ENCODE measurements around the gene STKLD1.
"Not testable (repeated sequence)": the region's sequence is repeated elsewhere in the genome, so short reads cannot be mapped to it uniquely, and the experiment has no call there.

The STKLD1 gene

DNA sequence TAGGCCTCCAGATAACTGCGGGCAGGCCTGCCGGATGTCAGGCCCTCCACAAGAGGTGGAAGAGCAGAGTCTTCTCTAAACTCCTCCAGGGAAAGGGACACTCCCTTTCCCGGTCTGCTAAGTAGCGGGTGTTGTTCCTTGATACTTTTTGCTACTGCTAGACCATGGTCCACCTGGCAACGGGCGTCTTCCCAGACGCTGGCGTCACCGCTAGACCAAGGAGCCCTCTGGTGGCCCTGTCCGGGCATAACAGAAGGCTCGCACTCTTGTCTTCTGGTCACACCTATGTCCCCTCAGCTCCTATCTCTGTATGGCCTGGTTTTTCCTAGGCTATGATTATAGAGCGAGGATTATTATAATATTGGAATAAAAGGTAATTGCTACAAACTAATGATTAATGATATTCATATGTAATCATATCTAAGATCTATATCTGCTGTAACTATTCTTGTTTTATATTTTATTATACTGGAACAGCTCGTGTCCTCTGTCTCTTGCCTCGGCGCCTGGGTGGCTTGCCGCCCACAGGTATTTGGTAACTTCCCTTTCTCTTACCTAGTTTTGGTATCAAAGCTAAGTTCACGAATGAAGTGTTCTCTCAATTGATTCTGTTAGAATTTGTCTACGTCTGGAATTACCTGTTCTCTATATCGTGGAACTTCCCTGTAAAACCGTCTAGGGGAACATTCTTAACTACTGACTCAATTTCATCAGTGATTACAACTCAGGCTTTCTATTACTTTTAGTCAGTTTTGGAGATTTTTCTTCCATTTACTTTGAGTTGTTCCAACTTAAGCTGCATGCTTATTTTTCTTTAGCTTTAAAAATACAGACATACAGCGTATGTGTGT, 46.6 kb upstream of the STKLD1 start:
- H3K4me3 ChIP-seq (ENCODE audit: low read length, poor library complexity, severe bottlenecking); H3K9ac ChIP-seq (ENCODE audit: low read depth, low read length, poor library complexity, severe bottlenecking); H3K9me3 ChIP-seq (ENCODE audit: insufficient read depth, low read depth, low read length); H3F3A ChIP-seq (ENCODE audit: low read depth); H2AFZ ChIP-seq (ENCODE audit: low read length); H3K27me3 ChIP-seq (ENCODE audit: insufficient read depth, low read length, poor library complexity, severe bottlenecking); H3K4me2 ChIP-seq (ENCODE audit: low read depth, low read length, poor library complexity, severe bottlenecking); H3K9me2 ChIP-seq (replicated peaks; ENCODE audit: low read depth, low read length): not testable (repeated sequence)
- peaks cover 30% of the 10 kb centered on the region for H4K20me1 ChIP-seq (ENCODE audit: insufficient read depth, low read length, poor library complexity, severe bottlenecking)
- H3K4me1 ChIP-seq (ENCODE audit: insufficient read depth, low read length, poor library complexity, severe bottlenecking) = peaks cover 15% of the 10 kb centered on the region
- H3K79me2 ChIP-seq (ENCODE audit: insufficient read depth, low read length) = peaks cover 25% of the 10 kb centered on the region
- TF ChIP-seq CTCF (conservative IDR thresholded peaks at IDR 0.05; ENCODE audit: low read length) = peak; percentile 55
- peaks cover 44% of the 10 kb centered on the region; the same call in 1 of the 2 replicates for H3K36me3 ChIP-seq (ENCODE audit: insufficient read depth, low read length)

GRCh38 chr9:133331221-133331620, 44.9 kb upstream of the STKLD1 start:
- Histone ChIP-seq H3K36me3 (ENCODE audit: insufficient read depth, low read length) (peaks cover 44% of the 10 kb centered on the region; the same call in 1 of the 2 replicates), H2AFZ (ENCODE audit: low read length) (no peak overlapping the region), H3K4me2 (ENCODE audit: low read depth, low read length, poor library complexity, severe bottlenecking) (no peak overlapping the region), H3K9me2 (replicated peaks; ENCODE audit: low read depth, low read length) (no peaks in the 10 kb centered on the region), H3K27me3 (ENCODE audit: insufficient read depth, low read length, poor library complexity, severe bottlenecking) (no peaks in the 10 kb centered on the region), H3K9ac (ENCODE audit: low read depth, low read length, poor library complexity, severe bottlenecking) (no peak overlapping the region), H3F3A (ENCODE audit: low read depth) (no peaks in the 10 kb centered on the region), H4K20me1 (ENCODE audit: insufficient read depth, low read length, poor library complexity, severe bottlenecking) (peaks cover 40% of the 10 kb centered on the region), H3K4me3 (ENCODE audit: low read length, poor library complexity, severe bottlenecking) (no peak overlapping the region), H3K4me1 (ENCODE audit: insufficient read depth, low read length, poor library complexity, severe bottlenecking) (peaks cover 21% of the 10 kb centered on the region), H3K9me3 (ENCODE audit: insufficient read depth, low read depth, low read length) (no peaks in the 10 kb centered on the region), H3K79me2 (ENCODE audit: insufficient read depth, low read length) (peaks cover 39% of the 10 kb centered on the region)
- TF ChIP-seq EZH2phosphoT487 (IDR thresholded peaks at IDR 0.05; ENCODE audit: borderline replicate concordance) = no peak
- no peak for TF ChIP-seq CTCF (conservative IDR thresholded peaks at IDR 0.05; ENCODE audit: low read length)

- H3K9ac ChIP-seq (ENCODE audit: low read depth, low read length, poor library complexity, severe bottlenecking) = no peak overlapping the region
- H3F3A ChIP-seq (ENCODE audit: low read depth) = no peaks in the 10 kb centered on the region
- peaks cover 44% of the 10 kb centered on the region; the same call in 1 of the 2 replicates for H3K36me3 ChIP-seq (ENCODE audit: insufficient read depth, low read length)
- no peaks in the 10 kb centered on the region for H3K9me2 ChIP-seq (replicated peaks; ENCODE audit: low read depth, low read length)
- H3K4me1 ChIP-seq (ENCODE audit: insufficient read depth, low read length, poor library complexity, severe bottlenecking) = peaks cover 24% of the 10 kb centered on the region
- H3K4me2 ChIP-seq (ENCODE audit: low read depth, low read length, poor library complexity, severe bottlenecking) = no peak overlapping the region
- no peak overlapping the region for H2AFZ ChIP-seq (ENCODE audit: low read length)
- H3K27me3 ChIP-seq (ENCODE audit: insufficient read depth, low read length, poor library complexity, severe bottlenecking) = no peaks in the 10 kb centered on the region
- TF ChIP-seq EZH2phosphoT487 (IDR thresholded peaks at IDR 0.05; ENCODE audit: borderline replicate concordance) (no peak), CTCF (conservative IDR thresholded peaks at IDR 0.05; ENCODE audit: low read length) (no peak)
- H3K9me3 ChIP-seq (ENCODE audit: insufficient read depth, low read depth, low read length) = no peaks in the 10 kb centered on the region
- H3K79me2 ChIP-seq (ENCODE audit: insufficient read depth, low read length) = peaks cover 39% of the 10 kb centered on the region
- peaks cover 40% of the 10 kb centered on the region for H4K20me1 ChIP-seq (ENCODE audit: insufficient read depth, low read length, poor library complexity, severe bottlenecking)
- H3K4me3 ChIP-seq (ENCODE audit: low read length, poor library complexity, severe bottlenecking) = no peak overlapping the region
These were observed 44.4 kb upstream of the STKLD1 start for GRCh38 chr9:133331641-133332380.

Measured in Loucy (cell line).